GM12878 (cell line): Measurements from ENCODE around the gene FAXC.
A peak's percentile ranks its signal among the peaks of the same experiment; 100 is the strongest.

Experiments used
- CHD4 ChIP-seq: fragments of 200-600 bp; sonication (generic); IDR thresholded peaks from 2 replicates; pipeline ENCODE4 v1.6.1; 2016; ENCODE audit warnings: mild to moderate bottlenecking
- EP300 ChIP-seq, 2 experiments: fragments of 150-350 bp in 1 of 2; IDR thresholded peaks; 2 replicates each; pipeline ENCODE4 v1.6.1; 2011 to 2012; ENCODE audit warnings: low read depth in 2 of 2, low read length in 2 of 2, borderline replicate concordance in 1 of 2, improper control_type of control experiment in 1 of 2, inconsistent platforms in 1 of 2; ENCODE audit not compliant: control insufficient read depth in 1 of 2
- HDAC6 ChIP-seq: fragments of 200-600 bp; sonication (generic); IDR thresholded peaks from one replicate; pipeline ENCODE4 v1.8.0; 2017; ENCODE audit warnings: antibody characterized with exemption; ENCODE audit not compliant: unreplicated experiment
- KDM1A ChIP-seq: fragments of 200-600 bp; sonication (generic); IDR thresholded peaks from 2 replicates; pipeline ENCODE4 v1.6.1; 2016; ENCODE audit warnings: borderline replicate concordance
- MTA3 ChIP-seq: IDR thresholded peaks from 2 replicates; pipeline ENCODE4 v1.6.1; 2012; ENCODE audit warnings: low read length, inconsistent platforms, borderline replicate concordance
- NRF1 ChIP-seq: conservative IDR thresholded peaks from 2 replicates; pipeline ENCODE4 v1.6.1; 2011; ENCODE audit warnings: mild to moderate bottlenecking, low read depth, low read length, improper control_type of control experiment
- SMC3 ChIP-seq: IDR thresholded peaks from 2 replicates; pipeline ENCODE4 v1.6.1; 2011; ENCODE audit warnings: low read length, improper control_type of control experiment, borderline replicate concordance
- ZBED1 ChIP-seq: IDR thresholded peaks from 2 replicates; pipeline ENCODE4 v1.6.1; 2016; ENCODE audit warnings: borderline replicate concordance
- TF ChIP-seq, protein P1 (sequence below), 3 experiments: IDR thresholded peaks in 2 of 3; conservative IDR thresholded peaks in 1 of 3; 2 replicates each; pipeline ENCODE4 v1.5.1; 2011; ENCODE audit warnings: low read depth in 3 of 3, low read length in 3 of 3, mild to moderate bottlenecking in 3 of 3, control low read depth in 2 of 3, moderate library complexity in 2 of 3, inconsistent platforms in 1 of 3, mixed read lengths in 1 of 3; ENCODE audit not compliant: control insufficient read depth in 2 of 3, insufficient read depth in 1 of 3; ENCODE audit errors: extremely low read depth in 1 of 3
- TF ChIP-seq, protein P2 (sequence below): IDR thresholded peaks from 2 replicates; pipeline ENCODE4 v1.6.1; 2012; ENCODE audit warnings: low read depth, low read length, improper control_type of control experiment

DNA sequence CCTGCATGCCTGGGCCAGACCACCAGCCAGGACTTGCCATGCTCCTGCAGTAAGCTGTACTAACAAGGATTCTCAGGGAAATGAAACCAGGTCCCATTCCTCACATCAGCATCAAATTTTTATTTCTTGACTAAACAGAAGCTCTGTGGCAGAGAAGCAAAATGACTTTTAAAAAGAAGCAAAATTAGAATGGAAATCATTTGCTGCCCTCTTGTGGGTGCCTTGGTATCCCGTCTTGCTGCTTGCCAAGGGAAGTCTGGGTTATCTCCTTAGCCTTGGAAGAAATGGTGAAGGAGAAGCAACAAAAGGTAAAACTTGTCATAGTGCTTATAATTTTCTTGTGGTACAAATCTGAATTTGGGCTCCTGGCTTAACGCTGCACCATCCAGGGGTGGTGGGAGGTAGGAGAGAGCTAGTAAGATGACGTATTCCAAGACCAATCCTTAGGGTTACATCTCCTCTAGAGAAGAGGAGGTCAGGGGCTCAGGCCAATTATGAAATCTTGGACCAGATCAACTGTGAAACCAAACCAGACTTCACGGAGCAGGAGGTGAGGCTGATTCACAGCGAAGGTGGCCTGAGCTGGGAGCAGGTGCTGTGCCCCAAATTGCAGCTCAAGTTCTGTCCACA, 107.5 kb downstream of the FAXC start:
- TF ChIP-seq, protein P1, sequence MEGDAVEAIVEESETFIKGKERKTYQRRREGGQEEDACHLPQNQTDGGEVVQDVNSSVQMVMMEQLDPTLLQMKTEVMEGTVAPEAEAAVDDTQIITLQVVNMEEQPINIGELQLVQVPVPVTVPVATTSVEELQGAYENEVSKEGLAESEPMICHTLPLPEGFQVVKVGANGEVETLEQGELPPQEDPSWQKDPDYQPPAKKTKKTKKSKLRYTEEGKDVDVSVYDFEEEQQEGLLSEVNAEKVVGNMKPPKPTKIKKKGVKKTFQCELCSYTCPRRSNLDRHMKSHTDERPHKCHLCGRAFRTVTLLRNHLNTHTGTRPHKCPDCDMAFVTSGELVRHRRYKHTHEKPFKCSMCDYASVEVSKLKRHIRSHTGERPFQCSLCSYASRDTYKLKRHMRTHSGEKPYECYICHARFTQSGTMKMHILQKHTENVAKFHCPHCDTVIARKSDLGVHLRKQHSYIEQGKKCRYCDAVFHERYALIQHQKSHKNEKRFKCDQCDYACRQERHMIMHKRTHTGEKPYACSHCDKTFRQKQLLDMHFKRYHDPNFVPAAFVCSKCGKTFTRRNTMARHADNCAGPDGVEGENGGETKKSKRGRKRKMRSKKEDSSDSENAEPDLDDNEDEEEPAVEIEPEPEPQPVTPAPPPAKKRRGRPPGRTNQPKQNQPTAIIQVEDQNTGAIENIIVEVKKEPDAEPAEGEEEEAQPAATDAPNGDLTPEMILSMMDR (IDR thresholded peaks at IDR 0.05 in 2 of 3, conservative IDR thresholded peaks at IDR 0.05 in 1 of 3; ENCODE audit: control insufficient read depth in 2 of 3, extremely low read depth in 1 of 3, insufficient read depth in 1 of 3, low read depth in 3 of 3, low read length in 3 of 3), result peak; percentile 44 to 54 (median 46); a peak in 5 of 6 replicates
- TF ChIP-seq, protein P2, sequence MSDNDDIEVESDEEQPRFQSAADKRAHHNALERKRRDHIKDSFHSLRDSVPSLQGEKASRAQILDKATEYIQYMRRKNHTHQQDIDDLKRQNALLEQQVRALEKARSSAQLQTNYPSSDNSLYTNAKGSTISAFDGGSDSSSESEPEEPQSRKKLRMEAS, result no peak
- TF ChIP-seq NRF1 (no peak), SMC3 (0 out of 2 replicates have a peak, but pooled peaks have one; percentile 26), KDM1A (no peak), HDAC6 (no peak), ZBED1 (no peak), CHD4 (no peak), MTA3 (no peak), EP300 (IDR thresholded peaks at IDR 0.05; ENCODE audit: borderline replicate concordance in 1 of 2, control insufficient read depth in 1 of 2, low read depth in 2 of 2, low read length in 2 of 2) (no peak)
